Measurements from ENCODE around the gene SLC6A13.

SLC6A13 gene

DNA sequence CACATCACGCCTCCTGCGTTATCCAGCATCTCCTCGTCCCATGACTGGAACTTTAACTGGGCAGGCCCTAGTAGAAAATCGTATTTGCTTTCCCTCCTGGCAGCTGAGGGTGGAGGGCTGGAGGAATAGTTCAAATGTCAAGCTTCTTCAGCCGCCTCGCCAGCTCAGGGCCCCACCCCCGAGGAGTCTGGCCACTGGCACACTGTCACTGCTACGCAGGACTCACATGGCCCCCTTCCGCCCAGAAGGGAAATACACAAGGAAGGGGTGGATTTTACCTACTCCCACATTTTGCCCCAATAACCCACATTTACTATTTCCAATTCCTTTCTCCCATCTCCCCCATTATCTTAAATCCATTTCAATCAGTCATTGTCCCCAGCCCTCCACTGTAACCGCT lies 8.6 kb downstream of the SLC6A13 start:
- H3K4me3 ChIP-seq, result no peak overlapping the region
- TF ChIP-seq, protein P1, sequence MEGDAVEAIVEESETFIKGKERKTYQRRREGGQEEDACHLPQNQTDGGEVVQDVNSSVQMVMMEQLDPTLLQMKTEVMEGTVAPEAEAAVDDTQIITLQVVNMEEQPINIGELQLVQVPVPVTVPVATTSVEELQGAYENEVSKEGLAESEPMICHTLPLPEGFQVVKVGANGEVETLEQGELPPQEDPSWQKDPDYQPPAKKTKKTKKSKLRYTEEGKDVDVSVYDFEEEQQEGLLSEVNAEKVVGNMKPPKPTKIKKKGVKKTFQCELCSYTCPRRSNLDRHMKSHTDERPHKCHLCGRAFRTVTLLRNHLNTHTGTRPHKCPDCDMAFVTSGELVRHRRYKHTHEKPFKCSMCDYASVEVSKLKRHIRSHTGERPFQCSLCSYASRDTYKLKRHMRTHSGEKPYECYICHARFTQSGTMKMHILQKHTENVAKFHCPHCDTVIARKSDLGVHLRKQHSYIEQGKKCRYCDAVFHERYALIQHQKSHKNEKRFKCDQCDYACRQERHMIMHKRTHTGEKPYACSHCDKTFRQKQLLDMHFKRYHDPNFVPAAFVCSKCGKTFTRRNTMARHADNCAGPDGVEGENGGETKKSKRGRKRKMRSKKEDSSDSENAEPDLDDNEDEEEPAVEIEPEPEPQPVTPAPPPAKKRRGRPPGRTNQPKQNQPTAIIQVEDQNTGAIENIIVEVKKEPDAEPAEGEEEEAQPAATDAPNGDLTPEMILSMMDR (IDR thresholded peaks at IDR 0.05), result no peak
- no peak for DNase-seq (ENCODE audit: low spot score)
- H3K27ac ChIP-seq, result no peak overlapping the region

- DNase-seq (ENCODE audit: low spot score), result no peak
- H3K4me3 ChIP-seq, result no peak overlapping the region
- H3K27ac ChIP-seq, result no peak overlapping the region
- TF ChIP-seq, protein P1 (IDR thresholded peaks at IDR 0.05), result no peak
Observed at GRCh38 chr12:253116-253831, 9.4 kb downstream of the SLC6A13 start.

DNA sequence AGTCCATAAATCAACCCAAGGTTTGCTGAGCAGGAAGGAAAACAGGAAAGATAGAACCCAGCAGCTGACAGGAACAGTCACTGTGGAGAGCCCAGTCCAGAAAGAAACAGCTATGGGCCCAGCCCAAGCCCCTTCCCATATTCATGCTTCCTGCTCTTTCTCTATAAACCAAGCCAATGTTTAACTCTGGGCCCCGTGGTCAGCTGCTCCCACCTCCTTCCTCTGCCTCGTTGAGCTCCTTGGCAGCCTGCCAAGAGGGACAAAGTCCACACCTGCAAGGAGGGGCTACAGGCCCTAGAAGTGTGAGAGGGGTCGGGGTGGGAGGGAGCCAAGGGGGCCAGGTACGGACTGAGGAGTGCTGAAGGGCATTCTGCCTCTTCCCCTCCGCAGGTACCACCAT lies 10.0 kb downstream of the SLC6A13 start:
- TF ChIP-seq, protein P1 (IDR thresholded peaks at IDR 0.05), result no peak
- Histone ChIP-seq H3K27ac (no peak overlapping the region), H3K4me3 (no peak overlapping the region)
- DNase-seq (ENCODE audit: low spot score), result no peak

DNA sequence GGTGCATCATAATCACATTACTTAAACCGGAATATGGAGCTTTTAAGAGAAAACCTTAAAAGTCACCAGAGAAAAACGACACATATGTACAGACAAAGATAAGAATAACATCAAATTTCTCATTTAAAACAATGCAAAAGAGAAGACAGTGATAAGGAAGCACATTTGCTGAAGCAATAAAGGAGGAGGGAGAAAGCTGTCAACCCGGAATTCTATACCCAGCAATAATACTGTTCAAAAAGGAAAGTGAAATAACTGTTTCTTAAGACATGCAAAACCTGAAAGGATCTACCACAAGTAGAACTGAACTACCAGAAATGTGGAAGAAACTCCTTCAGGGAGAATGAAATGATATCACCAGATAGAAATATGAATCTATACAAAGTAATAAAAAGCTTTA lies 15.4 kb downstream of the SLC6A13 start:
- no peak for DNase-seq (ENCODE audit: low spot score)
- TF ChIP-seq, protein P1 (IDR thresholded peaks at IDR 0.05), result no peak
- Histone ChIP-seq H3K4me3 (no peak overlapping the region), H3K27ac (no peak overlapping the region)

GRCh38 chr12:243381-243780 lies 19.3 kb downstream of the SLC6A13 start:
- Histone ChIP-seq H3K27ac (no peak overlapping the region), H3K4me3 (no peak overlapping the region)
- DNase-seq (ENCODE audit: low spot score), result no peak
- TF ChIP-seq, protein P1 (IDR thresholded peaks at IDR 0.05), result no peak

DNA sequence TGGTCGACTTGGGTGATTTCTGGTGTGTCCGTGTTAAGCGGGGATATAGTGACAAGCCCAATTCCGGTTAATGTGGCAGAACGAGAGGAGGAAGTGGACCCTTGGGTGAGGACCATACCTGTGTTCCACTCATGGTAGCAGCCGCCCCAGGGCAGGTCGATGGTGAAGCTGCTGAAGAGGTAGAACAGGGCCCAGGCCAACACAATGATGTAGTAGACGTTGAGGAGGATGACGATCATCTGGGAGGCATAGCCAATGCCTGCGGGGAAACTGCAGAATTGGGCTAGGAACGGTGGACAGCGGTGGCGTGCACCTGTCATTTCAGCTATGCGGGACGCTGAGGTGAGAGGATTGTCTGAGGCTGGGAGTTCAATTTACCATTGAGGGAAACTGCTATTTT lies 20.1 kb downstream of the SLC6A13 start:
- TF ChIP-seq, protein P1 (IDR thresholded peaks at IDR 0.05), result no peak
- DNase-seq (ENCODE audit: low spot score), result no peak
- Histone ChIP-seq H3K27ac (no peak overlapping the region), H3K4me3 (no peak overlapping the region)

DNA sequence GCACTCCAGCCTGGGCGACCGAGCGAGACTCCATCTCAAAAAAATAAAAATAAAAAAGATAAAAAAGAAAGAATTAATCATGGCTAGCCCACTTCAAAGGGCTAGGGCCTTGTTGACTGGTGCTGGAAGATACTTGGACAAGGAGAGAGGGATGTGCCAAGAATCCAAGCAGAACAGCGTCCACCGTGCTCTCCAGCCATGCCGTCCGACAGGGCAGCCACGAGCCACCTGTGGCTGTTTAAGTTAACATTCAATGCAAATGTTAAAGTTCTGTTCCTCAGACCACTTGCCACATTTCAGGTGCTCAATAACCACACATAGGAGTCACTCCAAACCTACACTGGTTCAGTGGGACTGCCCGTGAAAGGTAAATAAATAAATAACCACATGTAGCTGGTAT lies 21.4 kb downstream of the SLC6A13 start:
- TF ChIP-seq, protein P1 (IDR thresholded peaks at IDR 0.05), result no peak
- H3K4me3 ChIP-seq, result no peak overlapping the region
- no peak overlapping the region for H3K27ac ChIP-seq
- no peak for DNase-seq (ENCODE audit: low spot score)

Data from coronary artery (tissue), 2 donors.